OCI-LY3 (cell line): ENCODE measurements around the gene FCER1G.
A peak's percentile ranks its signal among the peaks of the same experiment; 100 is the strongest.

ENCODE experiments used
- H2AFZ ChIP-seq: fragments of 200-600, 300-600 bp; shearing (Covaris generic); 2 replicates; pipeline ENCODE4 v1.6.0; 2014; ENCODE audit warnings: antibody characterized with exemption, low read depth, low read length
- H3K27ac ChIP-seq: fragments of 200-600, 300-600 bp; sonication (generic); 2 replicates; pipeline ENCODE4 v1.5.1; 2014; ENCODE audit warnings: mild to moderate bottlenecking, low read length, moderate library complexity, mixed read lengths
- H3K27me3 ChIP-seq: fragments of 200-600, 300-600 bp; sonication (generic); 2 replicates; pipeline ENCODE4 v1.6.1; 2014; ENCODE audit warnings: low read depth, low read length, mixed read lengths
- H3K36me3 ChIP-seq: fragments of 200-600, 300-600 bp; sonication (generic); replicated peaks from 2 replicates; pipeline ENCODE3; 2014; ENCODE audit warnings: low read depth, low read length, mixed read lengths
- H3K4me1 ChIP-seq: fragments of 300-600, 200-600 bp; sonication (generic); 2 replicates; pipeline ENCODE4 v1.6.1; 2014; ENCODE audit warnings: low read length, mixed read lengths
- H3K4me2 ChIP-seq: fragments of 200-600, 300-600 bp; sonication (generic); 2 replicates; pipeline ENCODE4 v1.6.1; 2014; ENCODE audit warnings: low read length, mixed read lengths
- H3K4me3 ChIP-seq: fragments of 300-600, 200-600 bp; sonication (generic); 2 replicates; pipeline ENCODE4 v1.5.1; 2014; ENCODE audit warnings: antibody characterized with exemption, mild to moderate bottlenecking, low read length, moderate library complexity
- H3K79me2 ChIP-seq: fragments of 300-600, 200-600 bp; shearing (Covaris generic); 2 replicates; pipeline ENCODE4 v1.6.1; 2014; ENCODE audit warnings: mild to moderate bottlenecking, low read length, mixed read lengths
- H3K9ac ChIP-seq: fragments of 300-600, 200-600 bp; shearing (Covaris generic); 2 replicates; pipeline ENCODE4 v1.6.0; 2014; ENCODE audit warnings: mild to moderate bottlenecking, low read length, moderate library complexity
- H3K9me3 ChIP-seq: fragments of 200-600, 300-600 bp; shearing (Covaris generic); 2 replicates; pipeline ENCODE4 v1.6.1; 2014; ENCODE audit warnings: low read length, mixed read lengths; ENCODE audit not compliant: insufficient read depth
- H4K20me1 ChIP-seq: fragments of 200-600, 300-600 bp; sonication (generic); 2 replicates; pipeline ENCODE4 v1.6.1; 2016; ENCODE audit warnings: low read length, mixed read lengths; ENCODE audit not compliant: insufficient read depth
- CTCF ChIP-seq: fragments of 200-600, 300-600 bp; sonication (generic); IDR thresholded peaks from 2 replicates; pipeline ENCODE4 v1.5.1; 2014; ENCODE audit warnings: antibody characterized with exemption, low read length, low read depth
- EZH2phosphoT487 ChIP-seq: fragments of 200-600 bp; shearing (Covaris generic); IDR thresholded peaks from 2 replicates; pipeline ENCODE4 v1.6.1; 2018; ENCODE audit warnings: antibody characterized with exemption, mixed run types, low read depth

Gene FCER1G

GRCh38 chr1:161261261-161262235, 46.5 kb downstream of the FCER1G start:
- no peaks in the 10 kb centered on the region for H4K20me1 ChIP-seq
- TF ChIP-seq EZH2phosphoT487, result no peak
- TF ChIP-seq CTCF, result no peak
- peaks cover 9% of the 10 kb centered on the region; the same call in 1 of the 2 replicates for H3K9me3 ChIP-seq
- no peaks in the 10 kb centered on the region for H3K36me3 ChIP-seq
- H3K9ac ChIP-seq, result no peak overlapping the region
- H3K79me2 ChIP-seq, result no peaks in the 10 kb centered on the region
- H3K4me3 ChIP-seq, result peak overlapping the region; percentile 48
- peaks cover 20% of the 10 kb centered on the region for H3K4me1 ChIP-seq
- peaks cover 46% of the 10 kb centered on the region for H3K27me3 ChIP-seq
- no peak overlapping the region for H3K27ac ChIP-seq
- H2AFZ ChIP-seq, result peak overlapping the region; percentile 13; the same call in 1 of the 2 replicates
- peak overlapping the region; percentile 69 for H3K4me2 ChIP-seq

DNA sequence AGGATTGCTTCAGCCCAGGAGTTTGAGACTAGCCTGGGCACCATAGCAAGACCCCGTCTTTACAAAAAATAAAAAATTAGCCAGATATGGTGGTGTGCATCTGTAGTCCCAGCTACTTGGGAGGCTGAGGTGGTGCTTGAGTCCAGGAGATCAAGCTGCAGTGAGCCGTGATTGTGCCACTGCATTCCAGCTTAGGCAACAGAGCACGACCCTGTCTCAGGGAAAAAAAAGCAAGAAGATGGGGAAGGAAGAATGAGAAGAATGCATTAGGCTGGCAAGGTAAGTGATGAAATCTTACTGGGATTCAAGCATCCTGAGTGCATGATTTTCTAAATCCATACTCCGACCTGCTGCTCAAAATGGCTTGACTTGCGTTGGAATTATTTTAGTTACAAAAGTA, 50.2 kb downstream of the FCER1G start:
- H4K20me1 ChIP-seq, result no peaks in the 10 kb centered on the region
- no peak overlapping the region for H3K4me2 ChIP-seq
- H3K27me3 ChIP-seq, result peaks cover 44% of the 10 kb centered on the region
- H3K79me2 ChIP-seq, result no peaks in the 10 kb centered on the region
- no peak overlapping the region for H3K9ac ChIP-seq
- peaks cover 34% of the 10 kb centered on the region for H3K4me1 ChIP-seq
- no peak overlapping the region for H2AFZ ChIP-seq
- H3K36me3 ChIP-seq, result no peaks in the 10 kb centered on the region
- no peak for TF ChIP-seq EZH2phosphoT487
- no peak for TF ChIP-seq CTCF
- H3K27ac ChIP-seq, result no peak overlapping the region
- H3K4me3 ChIP-seq, result no peak overlapping the region
- H3K9me3 ChIP-seq, result no peaks in the 10 kb centered on the region

- H3K36me3 ChIP-seq, result no peaks in the 10 kb centered on the region
- TF ChIP-seq EZH2phosphoT487 (no peak), CTCF (no peak)
- H3K4me2 ChIP-seq, result no peak overlapping the region
- no peak overlapping the region for H2AFZ ChIP-seq
- H3K27ac ChIP-seq, result no peak overlapping the region
- H3K27me3 ChIP-seq, result peaks cover 35% of the 10 kb centered on the region
- H3K4me1 ChIP-seq, result peaks cover 25% of the 10 kb centered on the region
- no peaks in the 10 kb centered on the region for H3K9me3 ChIP-seq
- H3K79me2 ChIP-seq, result no peaks in the 10 kb centered on the region
- no peaks in the 10 kb centered on the region for H4K20me1 ChIP-seq
- H3K9ac ChIP-seq, result no peak overlapping the region
- H3K4me3 ChIP-seq, result no peak overlapping the region
Observed at GRCh38 chr1:161266202-161266601, 51.1 kb downstream of the FCER1G start.

GRCh38 chr1:161266836-161267235, 51.7 kb downstream of the FCER1G start:
- H3K9me3 ChIP-seq, result no peaks in the 10 kb centered on the region
- H3K4me1 ChIP-seq, result peaks cover 18% of the 10 kb centered on the region
- H3K4me3 ChIP-seq, result no peak overlapping the region
- no peak overlapping the region for H3K9ac ChIP-seq
- no peak overlapping the region for H3K27ac ChIP-seq
- H3K79me2 ChIP-seq, result no peaks in the 10 kb centered on the region
- no peak overlapping the region for H3K4me2 ChIP-seq
- H3K27me3 ChIP-seq, result peaks cover 29% of the 10 kb centered on the region
- H2AFZ ChIP-seq, result no peak overlapping the region
- no peaks in the 10 kb centered on the region for H4K20me1 ChIP-seq
- TF ChIP-seq EZH2phosphoT487 (no peak), CTCF (no peak)
- no peaks in the 10 kb centered on the region for H3K36me3 ChIP-seq
